ENCODE results near the gene PRTN3. TPM values are rescaled to one million over a fixed set of nuclear protein-coding genes. Genes with fewer than 3 reads are reported as not detected.

The PRTN3 gene
- total and polyA plus RNA-seq, 9 donors: 0.41 TPM; not detected in 8

DNA sequence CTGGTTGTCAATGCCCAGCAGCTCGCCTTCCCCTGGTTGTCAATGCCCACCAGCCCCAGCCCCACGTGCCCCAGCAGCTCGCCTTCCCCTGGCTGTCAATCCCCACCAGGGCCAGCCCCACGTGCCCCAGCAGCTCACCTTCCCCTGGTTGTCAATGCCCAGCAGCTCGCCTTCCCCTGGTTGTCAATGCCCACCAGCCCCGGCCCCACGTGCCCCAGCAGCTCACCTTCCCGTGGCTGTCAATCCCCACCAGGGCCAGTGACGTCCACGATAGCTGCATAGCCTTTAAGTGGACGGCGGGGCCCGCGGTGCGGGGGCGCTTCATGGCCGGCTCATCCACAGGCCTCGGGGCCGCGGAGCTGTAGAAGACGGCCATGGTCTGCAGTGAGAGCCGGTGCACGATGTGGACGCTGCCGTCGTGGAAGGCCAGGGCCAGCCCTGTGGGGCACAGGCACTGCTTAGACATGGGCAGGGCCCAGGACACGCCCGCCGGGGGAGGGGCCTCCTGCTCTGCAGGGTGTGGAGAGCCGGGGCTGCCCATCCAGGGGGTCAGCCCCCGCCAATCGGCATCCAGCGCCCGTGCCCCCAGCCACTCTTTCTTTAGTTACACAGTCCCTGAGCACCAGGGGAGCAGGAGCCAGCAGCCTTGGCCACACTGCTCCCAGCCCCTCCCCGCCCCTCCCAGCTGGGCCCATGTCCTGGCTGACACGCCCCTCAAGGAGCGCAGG, 39.1 kb downstream of the PRTN3 start:
- no peaks in the 10 kb centered on the region for H3K36me3 ChIP-seq
- TF ChIP-seq POLR2A (IDR thresholded peaks at IDR 0.05) (no peak), EP300 (IDR thresholded peaks at IDR 0.05) (no peak), CTCF (IDR thresholded peaks at IDR 0.05) (no peak)
- WGBS, 3 donors: 84 to 88% (median 86%) methylated on average over 34 to 37 of the region's 37 CpGs

GRCh38 chr19:881385-882071, 40.7 kb downstream of the PRTN3 start:
- TF ChIP-seq CTCF (IDR thresholded peaks at IDR 0.05) (no peak), POLR2A (IDR thresholded peaks at IDR 0.05) (no peak), EP300 (IDR thresholded peaks at IDR 0.05) (no peak)
- 93 to 96% (median 95%) methylated on average over 34 of the region's 34 CpGs for WGBS, 3 donors
- H3K27ac ChIP-seq: no peak overlapping the region
- no peak for DNase-seq
- no peak overlapping the region for H3K4me3 ChIP-seq
- H3K4me1 ChIP-seq (ENCODE audit: insufficient read depth): no peaks in the 10 kb centered on the region
- intact Hi-C loops (cut with DNase I): no loop called here
- H3K27me3 ChIP-seq: no peaks in the 10 kb centered on the region
- H3K36me3 ChIP-seq: no peaks in the 10 kb centered on the region
- H3K9me3 ChIP-seq: no peaks in the 10 kb centered on the region

More for the DNA sequence above, 39.1 kb downstream of the PRTN3 start:
- no peak overlapping the region for H3K4me3 ChIP-seq
- no peak overlapping the region for H3K27ac ChIP-seq
- no peaks in the 10 kb centered on the region for H3K4me1 ChIP-seq (ENCODE audit: insufficient read depth)
- no peaks in the 10 kb centered on the region for H3K27me3 ChIP-seq
- intact Hi-C loops (cut with DNase I): no loop called here
- DNase-seq: no peak
- no peaks in the 10 kb centered on the region for H3K9me3 ChIP-seq

GRCh38 chr19:882871-883497, 42.2 kb downstream of the PRTN3 start:
- Histone ChIP-seq H3K9me3 (no peaks in the 10 kb centered on the region), H3K36me3 (no peaks in the 10 kb centered on the region), H3K4me3 (no peak overlapping the region), H3K27me3 (no peaks in the 10 kb centered on the region), H3K4me1 (ENCODE audit: insufficient read depth) (no peaks in the 10 kb centered on the region), H3K27ac (no peak overlapping the region)
- intact Hi-C loops (cut with DNase I): no loop called here
- TF ChIP-seq CTCF (IDR thresholded peaks at IDR 0.05): no peak
- 83 to 88% (median 85%) methylated on average over 30 of the region's 30 CpGs for WGBS, 3 donors
- DNase-seq: no peak

DNA sequence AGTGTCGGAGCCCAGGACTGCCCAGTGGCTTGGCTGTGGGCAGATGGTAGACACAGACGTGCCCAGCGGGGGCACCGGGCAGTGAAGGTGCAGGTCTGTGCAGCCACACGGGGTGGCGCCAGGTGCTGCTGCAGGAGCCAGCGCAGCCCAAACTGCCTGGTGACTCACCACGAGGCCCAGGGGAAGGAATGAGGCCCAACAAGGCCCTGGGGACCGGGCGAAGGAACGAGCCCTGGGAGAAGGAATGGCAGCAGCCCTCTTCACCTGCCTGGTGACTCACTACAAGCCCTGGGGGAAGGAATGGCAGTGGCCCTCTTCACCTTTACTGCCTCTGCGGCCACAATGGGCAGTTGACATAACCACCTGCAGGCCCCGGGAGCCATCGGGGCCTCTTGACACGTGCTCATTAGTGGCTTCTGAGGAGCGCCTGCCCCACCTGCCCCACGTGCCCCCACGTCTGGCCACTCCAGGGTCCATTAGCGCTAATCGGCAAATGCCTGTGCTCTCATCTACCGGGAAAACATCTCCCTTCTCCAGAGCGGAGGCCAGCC, 42.9 kb downstream of the PRTN3 start:
- intact Hi-C loops (cut with DNase I): no loop called here
- H3K4me1 ChIP-seq (ENCODE audit: insufficient read depth): no peaks in the 10 kb centered on the region
- H3K27me3 ChIP-seq: no peaks in the 10 kb centered on the region
- WGBS, 3 donors: 88 to 89% (median 89%) methylated on average over 22 of the region's 22 CpGs
- no peaks in the 10 kb centered on the region for H3K9me3 ChIP-seq
- TF ChIP-seq EP300 (IDR thresholded peaks at IDR 0.05) (no peak), CTCF (IDR thresholded peaks at IDR 0.05) (no peak), POLR2A (IDR thresholded peaks at IDR 0.05) (no peak)
- DNase-seq: no peak
- H3K4me3 ChIP-seq: no peak overlapping the region
- no peaks in the 10 kb centered on the region for H3K36me3 ChIP-seq
- H3K27ac ChIP-seq: no peak overlapping the region
